Measurements from ENCODE around the gene BTD.

The BTD gene

DNA sequence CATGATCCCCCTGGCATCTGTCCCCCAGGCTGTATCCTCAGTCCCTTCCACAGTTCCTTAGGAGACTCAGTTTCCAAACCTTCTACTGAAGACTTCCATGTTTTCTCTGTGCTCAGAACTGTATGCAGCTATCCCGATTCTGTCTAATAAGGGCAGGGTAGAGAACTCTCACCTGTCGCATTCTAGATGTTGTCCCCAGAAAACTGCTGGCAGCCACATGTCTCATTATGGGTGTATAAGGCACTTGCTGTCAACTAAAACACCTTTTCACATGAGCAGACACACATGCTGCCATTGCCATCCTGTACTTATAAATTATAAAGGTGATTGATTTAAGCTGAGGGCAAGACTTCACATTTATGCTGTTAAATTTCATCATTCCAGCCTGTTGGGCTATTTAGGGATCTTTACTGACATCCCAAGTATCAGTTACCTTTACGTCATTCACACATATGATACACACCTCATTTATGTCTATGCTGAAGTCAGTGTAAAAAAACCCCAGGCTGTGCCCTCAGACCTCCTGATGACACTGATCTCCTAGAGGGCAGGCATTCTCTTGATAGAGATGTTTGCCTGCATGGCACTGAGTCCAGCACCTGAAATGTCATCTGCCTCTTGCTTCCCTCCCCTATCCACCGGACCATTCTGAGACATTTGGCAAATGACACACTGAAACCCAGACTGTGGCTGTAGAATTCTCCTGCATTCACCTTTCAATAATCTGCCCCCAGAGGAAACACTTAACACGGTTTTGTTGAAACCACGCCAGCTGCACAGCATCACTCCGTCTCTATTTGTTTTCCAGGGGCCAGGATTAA lies 35.8 kb downstream of the BTD start:
- Mint-ChIP-seq H3K9me3 (no peaks in the 10 kb centered on the region), H3K36me3 (peaks cover 8% of the 10 kb centered on the region), H3K4me3 (peak overlapping the region; percentile 80), H3K27ac (peak overlapping the region; percentile 99), H3K4me1 (peaks cover 57% of the 10 kb centered on the region)
- DNase-seq (ENCODE audit: low spot score in 2 of 2), result no peak
- peak; percentile 57 for ATAC-seq

- peak overlapping the region; percentile 99 for H3K27ac Mint-ChIP-seq
- peaks cover 11% of the 10 kb centered on the region for H3K36me3 Mint-ChIP-seq
- H3K9me3 Mint-ChIP-seq, result no peaks in the 10 kb centered on the region
- ATAC-seq, result peak; percentile 48
- H3K4me3 Mint-ChIP-seq, result peak overlapping the region; percentile 80
- H3K4me1 Mint-ChIP-seq, result peaks cover 55% of the 10 kb centered on the region
- no peak for DNase-seq (ENCODE audit: low spot score in 2 of 2)
Observed at GRCh38 chr3:15638193-15638890, 36.8 kb downstream of the BTD start.

- ATAC-seq (peak; percentile 50), DNase-seq (ENCODE audit: low spot score in 2 of 2) (no peak)
- no peak overlapping the region for H3K27ac Mint-ChIP-seq
Observed at GRCh38 chr3:15638891-15639262, 37.3 kb downstream of the BTD start.

DNA sequence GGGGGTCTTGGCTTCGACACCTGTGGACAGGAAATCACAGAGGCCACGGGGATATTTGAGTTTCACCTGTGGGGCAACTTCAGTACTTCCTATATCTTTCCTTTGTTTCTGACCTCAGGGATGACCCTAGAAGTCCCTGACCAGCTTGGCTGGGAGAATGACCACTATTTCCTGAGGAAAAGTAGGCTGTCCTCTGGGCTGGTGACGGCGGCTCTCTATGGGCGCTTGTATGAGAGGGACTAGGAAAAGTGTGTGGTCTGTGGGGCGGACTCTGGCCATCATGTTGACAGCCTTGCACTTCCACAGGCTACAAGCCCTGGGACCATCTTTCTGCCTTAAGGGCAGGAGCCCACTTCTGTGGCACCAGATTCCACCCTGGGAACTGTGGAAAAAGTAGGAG lies 43.7 kb downstream of the BTD start:
- H3K27ac Mint-ChIP-seq, result no peak overlapping the region
- H3K36me3 Mint-ChIP-seq, result peaks cover 19% of the 10 kb centered on the region
- peaks cover 49% of the 10 kb centered on the region for H3K4me1 Mint-ChIP-seq
- no peak overlapping the region for H3K4me3 Mint-ChIP-seq
- ATAC-seq (no peak), DNase-seq (ENCODE audit: low spot score in 2 of 2) (no peak)
- H3K9me3 Mint-ChIP-seq, result no peaks in the 10 kb centered on the region

More at GRCh38 chr3:15638891-15639262, 37.3 kb downstream of the BTD start:
- Mint-ChIP-seq H3K4me3 (peak overlapping the region; percentile 80), H3K9me3 (no peaks in the 10 kb centered on the region), H3K4me1 (peaks cover 50% of the 10 kb centered on the region), H3K36me3 (peaks cover 16% of the 10 kb centered on the region)

DNA sequence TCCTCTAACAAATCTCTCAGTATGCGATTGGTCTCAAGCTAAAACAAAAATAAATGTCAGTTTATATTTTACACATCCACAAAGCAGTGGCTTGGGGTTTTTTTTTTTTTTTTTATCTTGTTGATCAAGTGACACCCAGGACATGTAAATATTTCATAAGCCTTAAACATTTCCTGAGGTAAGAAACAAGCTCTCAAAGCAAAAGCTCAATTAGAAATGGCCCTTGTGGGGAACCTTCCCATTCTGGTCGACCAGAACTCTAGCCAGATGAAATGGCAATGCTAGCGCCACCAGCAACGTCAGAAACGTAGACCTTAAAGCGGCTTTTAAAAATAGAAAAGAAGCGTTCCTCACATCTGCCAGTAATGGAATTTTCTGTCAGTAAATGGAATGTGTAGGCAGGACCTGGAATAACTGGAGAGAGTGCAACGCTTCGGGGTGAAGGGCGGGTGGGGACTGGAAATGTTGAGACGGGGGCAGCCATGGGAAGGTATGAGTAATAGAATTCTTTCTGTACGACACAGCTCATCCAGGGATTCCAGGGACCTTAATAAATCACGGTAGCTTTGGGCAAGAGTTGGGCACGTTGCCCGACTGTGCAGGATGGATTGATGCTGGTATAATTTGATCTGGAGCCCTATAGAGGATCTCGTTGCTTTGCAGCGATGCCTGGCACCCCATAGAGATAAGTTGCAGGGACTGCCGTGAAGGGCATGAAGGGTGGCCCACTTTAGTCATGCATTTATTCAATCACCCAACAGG lies 44.4 kb downstream of the BTD start:
- ATAC-seq, result no peak

DNA sequence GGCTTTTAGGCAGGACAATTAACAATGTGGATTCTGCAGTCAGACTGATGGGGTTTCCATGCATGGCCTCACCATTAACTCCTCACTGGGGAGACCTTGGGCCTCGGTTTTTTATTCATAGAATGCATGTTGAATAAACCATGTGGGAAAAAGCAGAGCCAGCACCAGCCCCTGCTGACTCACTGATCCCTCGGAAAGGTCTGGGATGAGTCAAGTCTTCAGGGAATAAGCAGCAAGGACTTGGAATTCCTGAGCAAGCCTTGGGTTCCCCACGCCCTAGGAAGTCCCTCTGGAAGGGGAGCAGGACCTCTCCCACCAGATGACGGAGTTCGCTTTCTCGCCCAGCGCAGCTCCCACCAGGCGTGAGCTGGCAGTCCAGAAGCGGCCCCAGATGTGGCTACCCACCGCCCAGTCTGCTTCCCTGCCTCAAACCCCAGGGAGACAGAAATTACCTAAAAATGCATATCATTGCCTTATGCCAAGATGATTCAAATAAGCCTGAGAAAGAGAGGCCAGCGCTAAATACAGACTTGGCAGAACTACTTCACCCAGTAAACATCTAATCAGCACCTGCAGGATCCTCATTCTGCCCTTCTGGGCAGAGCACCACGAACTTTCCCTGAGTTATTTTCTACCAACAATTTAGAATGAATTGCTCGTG lies 45.4 kb downstream of the BTD start:
- Mint-ChIP-seq H3K9me3 (no peaks in the 10 kb centered on the region), H3K4me1 (peaks cover 61% of the 10 kb centered on the region), H3K27ac (peak overlapping the region; percentile 85), H3K4me3 (peak overlapping the region; percentile 63), H3K36me3 (peaks cover 19% of the 10 kb centered on the region)
- ATAC-seq (peak; percentile 68), DNase-seq (ENCODE audit: low spot score in 2 of 2) (no peak)

More for the DNA sequence above, 44.4 kb downstream of the BTD start:
- Mint-ChIP-seq H3K36me3 (peaks cover 19% of the 10 kb centered on the region), H3K4me1 (peaks cover 54% of the 10 kb centered on the region), H3K27ac (no peak overlapping the region), H3K9me3 (no peaks in the 10 kb centered on the region), H3K4me3 (no peak overlapping the region)
- no peak for DNase-seq (ENCODE audit: low spot score in 2 of 2)

GRCh38 chr3:15647611-15648167 lies 46.1 kb downstream of the BTD start:
- Mint-ChIP-seq H3K4me1 (peaks cover 61% of the 10 kb centered on the region), H3K4me3 (peak overlapping the region; percentile 63), H3K36me3 (peaks cover 19% of the 10 kb centered on the region), H3K27ac (peak overlapping the region; percentile 85), H3K9me3 (no peaks in the 10 kb centered on the region)
- DNase-seq (ENCODE audit: low spot score in 2 of 2) (peak in 1 of 2 donors; percentile 80), ATAC-seq (peak; percentile 88)

DNA sequence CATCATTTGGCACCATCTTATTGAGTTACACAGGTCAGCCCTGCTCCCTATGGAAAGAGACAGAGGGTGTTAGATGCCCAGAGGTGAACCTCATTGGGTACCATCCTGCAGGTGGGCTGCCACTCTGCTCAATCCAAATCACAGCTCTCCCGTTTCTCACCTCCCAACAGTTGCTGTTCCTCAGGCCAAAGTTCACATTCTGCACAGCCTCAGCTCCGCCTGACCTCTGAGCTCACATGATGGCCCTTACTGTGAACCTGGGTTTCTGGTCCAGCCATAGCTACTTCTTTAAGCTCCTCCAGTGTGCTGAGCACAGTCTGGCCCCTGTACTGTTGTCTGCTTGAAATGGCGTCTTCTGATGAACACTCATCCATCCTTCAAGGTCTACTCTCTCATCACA lies 47.8 kb downstream of the BTD start:
- no peak overlapping the region for H3K4me3 Mint-ChIP-seq
- peaks cover 61% of the 10 kb centered on the region for H3K4me1 Mint-ChIP-seq

DNA sequence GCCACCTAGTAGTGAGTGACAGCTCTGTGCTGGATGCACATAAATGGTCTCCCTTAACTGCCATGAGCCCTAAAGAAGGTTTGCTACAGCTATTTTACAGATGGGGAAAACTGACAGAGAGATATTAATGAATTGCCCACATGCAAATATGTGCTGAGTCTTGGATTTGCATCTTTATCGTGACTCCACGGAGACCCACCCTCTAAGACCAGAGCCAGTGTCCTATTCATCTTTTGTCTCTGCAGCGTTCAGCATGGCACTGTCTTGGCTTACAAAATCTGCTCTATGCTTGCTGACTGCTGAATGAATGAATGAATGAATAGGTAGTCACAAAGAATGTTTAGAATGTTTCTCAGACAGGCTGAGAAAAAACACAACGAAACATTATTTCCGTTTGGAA lies 48.3 kb downstream of the BTD start:
- DNase-seq (ENCODE audit: low spot score in 2 of 2) (no peak), ATAC-seq (no peak)
- peaks cover 61% of the 10 kb centered on the region for H3K4me1 Mint-ChIP-seq
- H3K9me3 Mint-ChIP-seq, result no peaks in the 10 kb centered on the region
- H3K27ac Mint-ChIP-seq, result no peak overlapping the region
- H3K4me3 Mint-ChIP-seq, result no peak overlapping the region
- peaks cover 11% of the 10 kb centered on the region for H3K36me3 Mint-ChIP-seq

More for the DNA sequence above, 47.8 kb downstream of the BTD start:
- ATAC-seq (no peak), DNase-seq (ENCODE audit: low spot score in 2 of 2) (no peak)
- H3K9me3 Mint-ChIP-seq, result no peaks in the 10 kb centered on the region
- H3K36me3 Mint-ChIP-seq, result peaks cover 11% of the 10 kb centered on the region
- no peak overlapping the region for H3K27ac Mint-ChIP-seq

DNA sequence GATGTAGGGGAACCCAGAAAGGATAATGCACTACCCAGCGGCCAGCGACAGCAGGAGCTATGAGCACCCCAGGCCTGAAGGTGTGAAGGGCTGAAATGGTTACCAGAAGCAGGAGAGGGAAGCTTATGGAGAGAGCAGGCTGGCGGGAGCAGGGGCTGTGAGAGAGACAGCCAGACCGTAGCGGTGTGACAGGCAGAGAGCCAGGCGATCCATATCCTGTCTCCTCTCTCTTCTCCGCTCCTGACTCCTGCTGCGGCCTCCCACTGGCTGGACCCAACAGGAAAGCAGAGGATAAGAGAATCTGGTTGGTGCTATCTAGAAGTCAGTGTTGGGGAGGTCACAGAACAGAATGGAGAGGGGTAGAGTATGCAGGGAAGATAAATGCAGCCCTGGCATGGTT lies 49.9 kb downstream of the BTD start:
- ATAC-seq (no peak), DNase-seq (ENCODE audit: low spot score in 2 of 2) (no peak)
- Mint-ChIP-seq H3K9me3 (peaks cover 5% of the 10 kb centered on the region), H3K36me3 (peaks cover 17% of the 10 kb centered on the region), H3K4me1 (peaks cover 47% of the 10 kb centered on the region), H3K4me3 (no peak overlapping the region), H3K27ac (no peak overlapping the region)

- no peak for DNase-seq (ENCODE audit: low spot score in 2 of 2)
- Mint-ChIP-seq H3K4me3 (no peak overlapping the region), H3K9me3 (peaks cover 12% of the 10 kb centered on the region), H3K4me1 (peaks cover 28% of the 10 kb centered on the region), H3K36me3 (peaks cover 6% of the 10 kb centered on the region), H3K27ac (no peak overlapping the region)
- ATAC-seq, result no peak
Observed at GRCh38 chr3:15653321-15653720, 51.8 kb downstream of the BTD start.

GRCh38 chr3:15654127-15654526 lies 52.6 kb downstream of the BTD start:
- no peak for DNase-seq (ENCODE audit: low spot score in 2 of 2)
- ATAC-seq, result no peak
- peaks cover 20% of the 10 kb centered on the region for H3K4me1 Mint-ChIP-seq

DNA sequence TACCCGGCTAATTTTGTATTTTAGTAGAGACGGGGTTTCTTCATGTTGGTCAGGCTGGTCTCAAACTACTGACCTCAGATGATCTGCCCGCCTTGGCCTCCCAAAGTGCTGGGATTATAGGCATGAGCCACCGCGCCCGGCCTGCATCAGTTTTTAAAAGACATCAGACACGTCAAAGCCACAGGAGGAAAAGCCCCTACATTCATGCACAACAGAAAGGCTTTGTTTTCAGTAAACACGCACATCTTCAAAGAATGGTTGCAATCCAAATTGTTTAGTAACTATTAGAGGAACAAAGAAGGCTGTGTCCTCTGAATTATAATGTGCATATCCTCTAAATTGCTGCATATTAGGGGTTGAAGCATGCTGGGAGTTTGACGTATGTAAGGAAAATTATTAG lies 53.3 kb downstream of the BTD start:
- H3K4me1 Mint-ChIP-seq, result peaks cover 13% of the 10 kb centered on the region
- H3K27ac Mint-ChIP-seq, result no peak overlapping the region
- DNase-seq (ENCODE audit: low spot score in 2 of 2) (no peak), ATAC-seq (no peak)
- H3K9me3 Mint-ChIP-seq, result peaks cover 14% of the 10 kb centered on the region
- H3K36me3 Mint-ChIP-seq, result peaks cover 6% of the 10 kb centered on the region
- H3K4me3 Mint-ChIP-seq, result no peak overlapping the region

More at GRCh38 chr3:15654127-15654526, 52.6 kb downstream of the BTD start:
- H3K4me3 Mint-ChIP-seq, result no peak overlapping the region
- peaks cover 14% of the 10 kb centered on the region for H3K9me3 Mint-ChIP-seq
- peaks cover 6% of the 10 kb centered on the region for H3K36me3 Mint-ChIP-seq
- no peak overlapping the region for H3K27ac Mint-ChIP-seq

- H3K36me3 Mint-ChIP-seq, result peaks cover 6% of the 10 kb centered on the region
- DNase-seq (ENCODE audit: low spot score in 2 of 2), result no peak
- H3K4me3 Mint-ChIP-seq, result no peak overlapping the region
- H3K27ac Mint-ChIP-seq, result no peak overlapping the region
- H3K4me1 Mint-ChIP-seq, result peaks cover 3% of the 10 kb centered on the region
- H3K9me3 Mint-ChIP-seq, result peaks cover 14% of the 10 kb centered on the region
- ATAC-seq, result no peak
Observed at GRCh38 chr3:15656342-15656741, 54.8 kb downstream of the BTD start.

GRCh38 chr3:15657016-15657415 lies 55.5 kb downstream of the BTD start:
- ATAC-seq, result no peak
- Mint-ChIP-seq H3K4me1 (no peaks in the 10 kb centered on the region), H3K36me3 (peaks cover 6% of the 10 kb centered on the region), H3K9me3 (peaks cover 14% of the 10 kb centered on the region), H3K4me3 (no peak overlapping the region), H3K27ac (no peak overlapping the region)
- DNase-seq (ENCODE audit: low spot score in 2 of 2), result no peak
